Measurements from ENCODE around the gene THSD7B.

Gene THSD7B

GRCh38 chr2:137383391-137383790, 618.0 kb downstream of the THSD7B start:
- no peak for DNase-seq (ENCODE audit: low read depth)

- no peak for DNase-seq (ENCODE audit: low read depth)
These were observed 621.7 kb downstream of the THSD7B start for GRCh38 chr2:137387044-137387443.

GRCh38 chr2:137405496-137405895, 640.2 kb downstream of the THSD7B start:
- DNase-seq (ENCODE audit: low read depth) = no peak

DNA sequence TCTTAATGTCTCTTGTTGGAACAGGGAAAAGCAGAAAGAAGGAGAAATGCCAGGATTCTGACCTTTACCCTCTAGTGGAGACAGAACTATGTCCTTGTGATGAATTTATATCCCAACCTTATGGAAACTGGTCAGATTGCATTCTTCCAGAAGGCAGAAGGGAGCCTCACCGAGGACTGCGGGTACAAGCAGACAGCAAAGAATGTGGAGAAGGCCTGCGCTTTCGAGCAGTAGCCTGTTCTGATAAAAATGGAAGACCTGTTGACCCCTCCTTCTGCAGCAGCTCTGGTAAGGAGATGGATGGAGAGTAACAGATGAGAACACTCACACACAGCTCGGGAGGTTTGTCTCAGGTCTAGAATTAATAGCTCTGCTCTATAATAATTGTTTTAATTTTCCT, 646.2 kb downstream of the THSD7B start:
- DNase-seq (ENCODE audit: low read depth) = no peak

DNA sequence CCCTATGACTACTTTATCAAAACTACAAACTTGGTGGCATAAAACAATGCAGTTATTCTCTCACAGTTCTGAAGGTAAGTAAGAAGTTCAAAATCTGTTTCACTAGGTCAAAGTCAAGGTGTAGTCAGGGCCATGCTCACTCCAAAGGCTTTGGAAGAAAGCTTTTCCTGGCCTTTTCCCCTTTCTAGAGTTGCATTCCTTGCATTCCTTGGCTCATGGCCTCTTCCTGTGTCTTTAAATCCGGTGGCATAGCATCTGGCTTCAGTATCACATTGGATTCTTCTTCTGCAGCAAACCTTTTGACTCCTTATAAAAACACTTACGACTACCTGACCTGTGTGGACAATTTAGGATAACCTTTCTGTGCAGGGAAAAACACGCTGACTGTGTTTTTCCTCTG, 655.4 kb downstream of the THSD7B start:
- DNase-seq (ENCODE audit: low read depth) = no peak

DNA sequence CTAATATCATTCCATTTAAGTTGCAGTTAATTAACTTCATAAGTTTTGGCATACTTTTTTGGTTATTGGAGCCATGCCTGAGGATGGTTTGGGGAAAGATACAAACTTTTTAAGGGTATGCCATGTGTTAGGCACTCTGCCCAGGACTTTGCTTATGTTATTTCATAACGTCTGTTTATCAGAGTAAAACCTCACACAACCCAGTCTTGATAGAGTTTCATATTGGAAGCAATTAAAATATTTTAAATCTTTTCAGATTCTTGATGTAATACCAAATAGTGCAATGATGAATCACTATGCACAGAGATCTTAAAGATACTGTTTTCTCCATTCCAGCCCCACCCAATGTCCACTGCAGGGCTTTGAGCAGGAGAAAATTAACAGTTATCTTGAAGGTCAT, 669.8 kb downstream of the THSD7B start:
- no peak for DNase-seq (ENCODE audit: low read depth)

DNA sequence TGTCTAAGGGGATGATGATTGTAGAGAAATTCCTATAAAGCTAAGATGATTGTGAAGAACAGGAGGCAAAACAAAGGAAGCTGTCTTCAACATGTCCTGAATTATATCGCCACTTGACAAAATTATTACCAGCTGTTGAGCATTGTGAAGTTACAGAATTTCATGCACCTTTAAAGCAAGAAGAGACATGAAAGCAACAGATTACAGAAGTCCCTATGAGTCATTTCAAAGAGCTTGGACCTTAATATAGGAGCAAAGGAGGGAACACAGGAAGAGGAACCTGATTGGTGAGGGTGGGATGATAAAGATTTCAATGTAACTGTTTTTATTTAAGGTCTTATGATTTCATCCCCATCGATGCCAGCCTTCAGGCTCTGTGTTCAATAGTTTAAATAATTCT, 672.0 kb downstream of the THSD7B start:
- DNase-seq (ENCODE audit: low read depth) = no peak

DNA sequence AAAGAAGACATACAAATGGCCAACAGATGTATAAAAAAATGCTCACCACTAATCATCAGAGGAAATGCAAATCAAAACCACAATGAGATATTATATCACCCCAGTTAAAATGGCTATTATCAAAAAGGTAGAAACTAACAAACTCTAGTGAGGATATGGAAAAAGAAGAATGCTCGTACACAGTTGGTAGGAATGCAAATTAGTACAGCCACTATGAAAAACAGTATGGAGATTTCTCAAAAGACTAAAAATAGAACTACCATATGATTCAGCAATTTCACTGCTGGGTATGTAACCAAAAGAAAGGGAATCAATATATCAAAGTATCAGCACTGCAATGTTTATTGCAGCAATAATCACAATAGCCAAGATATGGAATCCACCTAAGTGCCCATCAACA, 679.6 kb downstream of the THSD7B start:
- no peak for DNase-seq (ENCODE audit: low read depth)

DNA sequence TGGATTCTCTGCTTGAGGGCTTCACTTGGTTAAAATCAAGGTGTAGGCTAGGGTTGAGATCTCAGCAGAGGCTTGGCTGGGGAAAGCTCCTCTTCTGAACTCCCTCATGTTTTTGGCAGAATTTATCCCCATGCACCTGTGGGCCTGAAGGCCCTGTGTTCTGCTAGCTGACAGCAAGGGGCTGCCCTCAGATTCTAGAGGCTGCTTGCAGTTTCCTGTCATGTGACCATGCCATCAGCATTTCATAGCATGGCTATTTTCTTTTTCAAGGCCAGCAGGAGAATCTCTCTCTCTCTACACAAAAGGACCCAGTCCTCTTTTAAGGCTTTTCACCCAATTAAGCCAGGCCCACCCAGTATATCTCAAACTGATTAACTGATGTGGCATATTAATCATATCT, 684.1 kb downstream of the THSD7B start:
- no peak for DNase-seq (ENCODE audit: low read depth)

GRCh38 chr2:137454886-137455285, 689.5 kb downstream of the THSD7B start:
- DNase-seq (ENCODE audit: low read depth) = no peak

DNA sequence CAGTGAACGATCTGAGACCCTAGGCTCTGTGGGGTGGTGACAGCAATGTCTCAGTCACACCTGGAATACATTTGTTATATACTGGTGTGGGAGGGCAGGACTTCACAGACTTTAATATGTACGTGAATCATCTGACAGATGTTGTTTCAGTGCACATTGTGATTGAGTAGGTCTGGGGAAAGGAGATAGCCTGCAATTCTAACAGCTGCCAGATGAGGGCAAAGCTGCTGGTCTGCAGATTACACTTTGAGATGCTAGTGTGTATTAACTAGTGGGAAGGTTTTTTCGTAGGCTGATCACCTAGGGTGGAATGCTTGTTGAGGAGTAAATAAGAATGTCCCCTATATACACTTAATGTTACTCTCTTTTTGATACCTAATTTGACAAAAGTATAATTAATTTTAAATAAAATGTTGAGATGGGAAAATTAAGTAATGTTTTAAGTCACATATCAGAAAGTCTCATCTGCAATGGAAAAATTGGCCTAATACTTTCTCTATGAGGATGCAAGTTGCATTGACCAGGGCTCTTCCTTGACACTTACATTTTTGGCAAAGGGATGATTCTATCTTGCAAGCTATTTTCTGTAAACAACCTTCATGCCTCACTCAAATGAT, 702.0 kb downstream of the THSD7B start:
- DNase-seq (ENCODE audit: low read depth) = no peak

GRCh38 chr2:137493261-137493660, 727.9 kb downstream of the THSD7B start:
- DNase-seq (ENCODE audit: low read depth) = no peak

DNA sequence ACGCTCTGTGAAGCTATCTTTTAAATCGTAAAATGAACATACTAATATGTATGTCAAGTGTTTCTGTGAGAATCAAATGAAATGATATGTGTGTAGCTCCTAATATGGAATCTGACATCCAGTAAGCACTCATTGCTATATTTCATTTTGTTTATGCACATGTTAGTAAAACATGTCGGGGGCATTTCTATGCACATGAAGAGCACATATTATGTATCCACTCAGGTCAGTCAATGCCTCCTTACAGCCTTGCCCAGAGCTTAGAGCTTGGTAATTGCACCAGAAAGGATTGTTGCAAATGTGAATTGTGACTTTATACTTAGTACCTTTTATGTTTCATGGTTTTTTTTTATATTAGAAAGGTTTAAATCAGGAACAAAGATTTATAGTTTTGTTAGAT, 735.3 kb downstream of the THSD7B start:
- DNase-seq (ENCODE audit: low read depth) = no peak

- DNase-seq (ENCODE audit: low read depth) = no peak
These were observed 741.9 kb downstream of the THSD7B start for GRCh38 chr2:137507237-137507636.

DNA sequence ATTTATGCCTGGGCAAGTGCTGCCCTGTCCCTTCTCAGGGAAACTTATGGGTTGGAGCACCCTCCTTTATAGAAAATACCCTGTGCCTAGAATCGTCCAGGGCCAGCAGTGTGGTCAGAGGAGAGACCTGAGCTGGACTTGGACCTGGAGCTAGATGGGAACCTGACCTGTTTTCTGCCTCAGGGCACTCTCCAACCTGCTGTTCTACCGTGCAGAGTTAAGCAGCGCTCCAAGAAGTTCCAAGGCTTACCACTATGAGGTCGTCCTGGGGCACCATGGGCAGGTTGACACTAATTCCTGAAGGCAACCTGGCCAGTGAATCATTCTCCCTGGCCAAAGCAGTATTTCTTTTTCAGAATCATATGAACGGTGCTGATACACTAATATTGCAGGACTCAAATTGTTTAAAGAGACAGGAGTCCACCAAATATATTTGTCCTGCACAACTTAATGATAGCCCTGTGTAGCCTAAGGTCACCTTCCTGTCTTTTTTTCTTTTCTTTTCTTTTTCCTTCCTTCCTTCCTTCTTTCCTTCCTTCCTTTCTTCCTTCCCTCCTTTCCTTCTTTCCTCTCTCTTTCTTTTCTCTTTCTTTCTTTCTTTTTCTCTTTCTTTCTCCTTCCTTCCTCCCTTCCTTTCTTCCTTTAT, 743.5 kb downstream of the THSD7B start:
- DNase-seq (ENCODE audit: low read depth) = no peak

GRCh38 chr2:137511526-137511925, 746.2 kb downstream of the THSD7B start:
- no peak for DNase-seq (ENCODE audit: low read depth)

- no peak for DNase-seq (ENCODE audit: low read depth)
These were observed 756.6 kb downstream of the THSD7B start for GRCh38 chr2:137521653-137522619.

DNA sequence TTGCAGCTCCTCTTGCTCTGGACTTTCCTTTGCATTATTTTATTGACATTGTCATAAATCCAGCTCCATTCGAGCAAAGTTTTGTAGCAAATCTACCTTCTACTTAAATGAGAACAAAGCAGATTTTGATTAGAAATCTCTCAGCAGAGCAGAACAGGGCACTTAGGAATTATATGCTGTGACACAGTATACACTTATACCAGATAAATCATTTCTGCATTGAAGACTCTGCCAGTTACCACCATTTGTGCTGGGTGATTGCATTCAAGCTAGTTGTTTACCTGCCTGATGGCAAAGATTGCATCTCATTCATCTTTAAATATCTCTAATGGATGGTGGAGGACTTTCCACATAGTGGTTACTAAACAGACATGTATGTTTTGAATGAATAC, 757.3 kb downstream of the THSD7B start:
- no peak for DNase-seq (ENCODE audit: low read depth)

DNA sequence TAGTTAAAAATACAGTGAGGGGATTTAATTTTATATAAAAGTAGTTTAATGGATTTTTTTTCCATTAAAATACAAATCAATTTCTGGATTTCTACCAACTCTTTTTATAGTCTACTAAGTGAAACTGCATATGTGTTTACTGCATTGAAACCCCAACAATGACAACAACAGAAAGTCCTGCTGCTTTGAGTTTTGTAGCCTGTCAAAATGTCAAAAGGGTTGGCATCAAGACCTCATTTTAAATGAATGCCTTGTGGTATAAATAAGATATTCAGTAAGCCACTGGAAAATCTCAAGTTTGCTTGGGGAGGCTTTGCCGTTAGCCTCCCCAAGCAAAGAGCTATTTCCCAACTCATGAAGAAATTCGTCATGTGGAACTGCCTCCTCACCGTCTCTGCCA, 758.6 kb downstream of the THSD7B start:
- no peak for DNase-seq (ENCODE audit: low read depth)

DNA sequence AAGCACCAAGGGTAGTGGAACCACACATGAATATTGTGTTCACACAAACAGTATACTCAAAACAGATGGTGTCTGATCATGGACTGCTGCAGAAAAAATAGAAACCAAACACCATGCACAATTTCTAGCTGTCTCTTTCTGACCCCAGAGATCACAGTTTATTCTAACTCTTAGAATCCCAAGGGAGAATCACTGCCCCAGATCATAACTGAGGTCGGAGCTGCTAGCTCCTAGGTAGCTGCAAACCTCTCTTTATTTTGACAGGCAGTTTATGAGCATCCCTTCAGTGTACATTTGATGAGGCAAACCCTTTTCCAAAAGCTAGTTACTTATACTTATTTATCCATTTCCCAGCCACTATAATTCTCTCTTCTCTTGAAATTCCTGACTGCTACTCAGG, 759.8 kb downstream of the THSD7B start:
- DNase-seq (ENCODE audit: low read depth) = no peak

- no peak for DNase-seq (ENCODE audit: low read depth)
These were observed 760.4 kb downstream of the THSD7B start for GRCh38 chr2:137525641-137526190.

- DNase-seq (ENCODE audit: low read depth) = no peak
These were observed 770.6 kb downstream of the THSD7B start for GRCh38 chr2:137535897-137536296.

GRCh38 chr2:137539336-137539735, 774.0 kb downstream of the THSD7B start:
- no peak for DNase-seq (ENCODE audit: low read depth)
